NCI-H2107 treated with DMSO at 0.1 percent for 48 hours (cell line): ENCODE measurements around the gene VSX2.

ENCODE experiments used
- DNase-seq: peaks from one replicate; lab custom pipeline; 2025; ENCODE audit not compliant: unreplicated experiment; lab: John Stamatoyannopoulos, UW

Gene VSX2

GRCh38 chr14:74301594-74302151 lies 62.4 kb downstream of the VSX2 start:
- no peak for DNase-seq

DNA sequence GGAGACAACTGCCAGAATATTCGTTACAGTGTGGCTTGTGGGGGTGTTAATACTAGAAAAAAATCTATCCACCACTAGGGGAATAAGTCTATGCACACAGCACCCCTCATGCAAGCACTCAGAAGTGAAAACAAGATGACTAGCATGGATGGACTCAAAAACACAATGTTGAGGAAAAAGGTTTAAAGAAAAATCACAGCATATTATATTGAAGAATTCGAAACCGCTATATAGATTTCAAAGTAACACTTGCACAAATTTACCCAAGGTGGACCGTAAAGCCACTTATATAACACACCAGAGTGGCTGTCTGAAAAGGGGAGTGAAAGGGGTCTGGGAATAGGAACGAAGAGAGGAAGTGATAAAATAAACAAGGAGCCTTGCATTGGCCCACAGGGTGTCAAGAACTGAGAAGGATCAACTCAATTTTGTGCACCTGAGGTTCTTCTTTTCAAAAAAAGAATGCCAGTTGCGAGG lies 62.9 kb downstream of the VSX2 start:
- DNase-seq = peak; percentile 71

- DNase-seq = peak; percentile 94
These were observed 63.7 kb downstream of the VSX2 start, which contains the start of gene ABCD4 for GRCh38 chr14:74302634-74303569. Gene ABCD4, minus strand, starts transcription at chr14:74302934. Its CDS starts 22 bp downstream, at chr14:74302912.

DNA sequence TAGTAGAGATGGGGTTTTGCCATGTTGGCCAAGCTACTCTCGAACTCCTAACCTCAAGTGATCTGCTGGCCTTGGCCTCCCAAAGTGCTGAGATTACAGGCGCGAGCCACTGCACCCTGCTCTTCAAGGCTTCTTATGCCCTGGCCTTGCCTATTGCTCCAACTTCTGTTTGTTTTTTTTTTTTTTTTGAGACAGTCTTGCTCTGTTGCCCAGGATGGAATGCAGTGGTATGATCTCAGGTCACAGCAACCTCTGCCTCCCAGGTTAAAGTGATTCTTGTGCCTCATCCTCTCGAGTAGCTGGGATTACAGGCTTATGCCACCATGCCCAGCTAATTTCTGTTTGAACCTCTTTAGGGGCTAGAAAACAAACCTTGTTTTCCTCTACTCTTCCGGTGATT lies 69.4 kb downstream of the VSX2 start:
- no peak for DNase-seq

- no peak for DNase-seq
These were observed 70.1 kb downstream of the VSX2 start for GRCh38 chr14:74309125-74310022.

- no peak for DNase-seq
These were observed 72.9 kb downstream of the VSX2 start for GRCh38 chr14:74312161-74312560.
